Muscle of leg (tissue), 11 donors: ENCODE results near the gene GTF2F1. TPM values are rescaled to one million over a fixed set of nuclear protein-coding genes. Genes with fewer than 3 reads are reported as not detected.
"Not testable (repeated sequence)": the region's sequence is repeated elsewhere in the genome, so short reads cannot be mapped to it uniquely, and the experiment has no call there.

Experiments
- DNase-seq: peaks from one replicate; pipeline ENCODE4 v3.0.0; 2013
- H3K27ac ChIP-seq: one replicate; pipeline ENCODE4 v1.5.1; 2013; ENCODE audit warnings: mild to moderate bottlenecking, low read length, control low read depth
- H3K27me3 ChIP-seq: one replicate; pipeline ENCODE4 v1.6.1; 2013; ENCODE audit warnings: low read length; ENCODE audit not compliant: control insufficient read depth, insufficient read depth
- H3K36me3 ChIP-seq: one replicate; pipeline ENCODE4 v1.6.1; 2013; ENCODE audit warnings: low read length; ENCODE audit not compliant: control insufficient read depth, insufficient read depth
- H3K4me1 ChIP-seq: one replicate; pipeline ENCODE4 v1.6.1; 2013; ENCODE audit warnings: low read length; ENCODE audit not compliant: control insufficient read depth, insufficient read depth
- H3K4me3 ChIP-seq: one replicate; pipeline ENCODE4 v1.5.1; 2013; ENCODE audit warnings: low read length, control low read depth
- H3K9me3 ChIP-seq: replicated peaks from 2 replicates; pipeline ENCODE4 v1.6.1; 2013; ENCODE audit warnings: low read depth, low read length; ENCODE audit not compliant: control insufficient read depth
- WGBS: methylation state at CpG from one replicate; pipeline ENCODE4 v1.1.5; 2013; ENCODE audit warnings: missing lambda C conversion rate; ENCODE audit not compliant: insufficient coverage; 5-methylcytosine and 5-hydroxymethylcytosine counted together
- polyA plus RNA-seq, 8 donors: library from polyadenylated mRNA; unstranded; fragments of 120-200 nt; gene quantifications; one replicate each; pipeline versions ENCODE4 v1.2.1 to v1.2.3, GENCODE V29; 2013; ENCODE audit warnings: inconsistent platforms in 1 of 8, low replicate concordance in 1 of 8; ENCODE audit not compliant: insufficient read length in 8 of 8, insufficient read depth in 1 of 8
- total RNA-seq: library from RNA; stranded (reverse); fragments of 120-200 nt; gene quantifications from one replicate; pipeline ENCODE4 v1.2.4, GENCODE V29; 2013

The GTF2F1 gene
- total and polyA plus RNA-seq, 9 donors, result 29.8 to 73.8 (median 66.4) TPM

DNA sequence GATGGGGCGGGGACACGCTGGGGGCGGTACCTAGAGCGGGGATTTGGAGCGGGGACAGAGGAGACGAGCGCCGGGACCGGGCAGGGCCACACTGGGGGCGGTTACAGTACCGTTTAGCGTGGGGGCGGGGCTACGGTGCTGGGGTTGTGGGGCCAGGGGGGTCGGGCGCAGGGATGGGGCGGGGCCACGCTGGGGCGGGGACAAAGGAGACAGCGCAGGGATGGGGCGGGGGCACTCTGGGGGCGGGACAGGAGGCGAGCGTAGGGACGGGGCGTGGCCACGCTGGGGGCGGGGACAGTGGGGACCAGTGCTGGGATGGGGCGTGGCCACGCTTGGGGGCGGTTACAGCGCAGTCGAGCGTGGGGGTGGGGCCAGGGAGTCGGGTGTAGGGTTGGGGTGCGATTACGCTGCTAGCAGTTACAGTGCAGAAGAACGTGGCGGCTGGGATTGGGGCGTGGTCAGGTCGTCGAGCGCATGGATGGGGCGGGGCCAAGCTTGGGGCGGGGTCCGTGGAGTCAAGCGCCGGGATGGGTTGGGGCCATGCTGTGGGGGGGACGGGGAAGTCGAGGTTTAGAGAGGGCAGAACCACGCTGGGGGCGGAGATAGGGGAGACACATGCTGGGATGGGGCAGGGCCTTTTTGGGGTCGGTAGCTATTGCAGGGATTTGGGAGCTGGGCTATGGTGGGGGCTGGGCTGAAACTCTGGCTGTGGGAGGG, 19.7 kb downstream of the GTF2F1 start:
- Histone ChIP-seq H3K27me3 (no peaks in the 10 kb centered on the region), H3K4me3 (peak overlapping the region; percentile 81)
- under 1% methylated on average over 38 of the region's 53 CpGs for WGBS

DNA sequence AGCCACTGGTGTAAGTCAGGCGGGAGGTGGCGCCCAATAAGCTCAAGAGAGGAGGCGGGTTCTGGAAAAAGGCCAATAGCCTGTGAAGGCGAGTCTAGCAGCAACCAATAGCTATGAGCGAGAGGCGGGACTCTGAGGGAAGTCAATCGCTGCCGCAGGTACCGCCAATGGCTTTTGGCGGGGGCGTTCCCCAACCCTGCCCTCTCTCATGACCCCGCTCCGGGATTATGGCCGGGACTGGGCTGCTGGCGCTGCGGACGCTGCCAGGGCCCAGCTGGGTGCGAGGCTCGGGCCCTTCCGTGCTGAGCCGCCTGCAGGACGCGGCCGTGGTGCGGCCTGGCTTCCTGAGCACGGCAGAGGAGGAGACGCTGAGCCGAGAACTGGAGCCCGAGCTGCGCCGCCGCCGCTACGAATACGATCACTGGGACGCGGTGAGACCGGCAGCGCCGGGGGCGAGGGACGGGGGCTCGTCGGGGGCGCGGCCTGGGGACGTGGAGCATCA, 20.3 kb downstream of the GTF2F1 start, which contains the start of gene ALKBH7:
Gene ALKBH7, plus strand, starts transcription at position 201 of the 502 bp plus-strand sequence. Its CDS starts 27 bp downstream, at position 228.
- H3K9me3 ChIP-seq, result no peaks in the 10 kb centered on the region
- WGBS, result under 1% methylated on average over 47 of the region's 47 CpGs
- H3K27me3 ChIP-seq, result no peaks in the 10 kb centered on the region
- peak within 1 kb of the TSS; percentile 81 for H3K4me3 ChIP-seq
- DNase-seq, result peak; percentile 100
- peaks cover 26% of the 10 kb centered on the region for H3K4me1 ChIP-seq
- peak within 1 kb of the TSS; percentile 99 for H3K27ac ChIP-seq
- H3K36me3 ChIP-seq, result peaks cover 34% of the 10 kb centered on the region

More for the DNA sequence above, 19.7 kb downstream of the GTF2F1 start:
- Histone ChIP-seq H3K27ac (peak overlapping the region; percentile 99), H3K4me1 (peaks cover 32% of the 10 kb centered on the region), H3K36me3 (peaks cover 28% of the 10 kb centered on the region), H3K9me3 (no peaks in the 10 kb centered on the region)
- DNase-seq, result peak; percentile 99

DNA sequence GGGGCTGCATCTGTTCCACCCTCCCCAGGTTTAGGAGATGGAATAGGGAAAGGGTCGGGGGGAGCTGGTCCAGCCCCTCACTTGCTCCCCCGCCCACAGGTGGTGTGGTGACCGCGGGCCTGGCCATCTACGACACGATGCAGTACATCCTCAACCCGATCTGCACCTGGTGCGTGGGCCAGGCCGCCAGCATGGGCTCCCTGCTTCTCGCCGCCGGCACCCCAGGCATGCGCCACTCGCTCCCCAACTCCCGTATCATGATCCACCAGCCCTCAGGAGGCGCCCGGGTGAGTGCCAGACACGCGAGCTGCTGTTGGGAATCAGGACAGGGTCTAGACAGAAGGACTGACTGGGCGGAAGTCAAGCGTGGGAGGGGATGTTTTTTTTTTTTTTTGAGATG, 28.6 kb downstream of the GTF2F1 start:
- peaks cover 49% of the 10 kb centered on the region for H3K36me3 ChIP-seq
- DNase-seq, result no peak
- H3K9me3 ChIP-seq, result no peaks in the 10 kb centered on the region

GRCh38 chr19:6362351-6362801, 30.6 kb downstream of the GTF2F1 start:
- DNase-seq, result no peak
- Histone ChIP-seq H3K36me3 (peaks cover 30% of the 10 kb centered on the region), H3K27me3 (no peaks in the 10 kb centered on the region), H3K4me1 (peaks cover 14% of the 10 kb centered on the region), H3K4me3 (peak overlapping the region; percentile 73), H3K9me3 (no peaks in the 10 kb centered on the region), H3K27ac (peak overlapping the region; percentile 77)
- 25% methylated on average over 11 of the region's 11 CpGs for WGBS

More for the DNA sequence above, 28.6 kb downstream of the GTF2F1 start:
- no peaks in the 10 kb centered on the region for H3K27me3 ChIP-seq
- H3K27ac ChIP-seq, result no peak overlapping the region
- 96% methylated on average over 12 of the region's 21 CpGs for WGBS
- H3K4me1 ChIP-seq, result peaks cover 7% of the 10 kb centered on the region
- H3K4me3 ChIP-seq, result no peak overlapping the region

GRCh38 chr19:6362027-6362350, 31.0 kb downstream of the GTF2F1 start:
- H3K4me3 ChIP-seq, result peak overlapping the region; percentile 73
- WGBS, result 2% methylated on average over 7 of the region's 7 CpGs
- H3K4me1 ChIP-seq, result peaks cover 14% of the 10 kb centered on the region
- H3K27ac ChIP-seq, result peak overlapping the region; percentile 77
- H3K36me3 ChIP-seq, result peaks cover 26% of the 10 kb centered on the region
- peak; percentile 62 for DNase-seq
- no peaks in the 10 kb centered on the region for H3K9me3 ChIP-seq
- H3K27me3 ChIP-seq, result no peaks in the 10 kb centered on the region

DNA sequence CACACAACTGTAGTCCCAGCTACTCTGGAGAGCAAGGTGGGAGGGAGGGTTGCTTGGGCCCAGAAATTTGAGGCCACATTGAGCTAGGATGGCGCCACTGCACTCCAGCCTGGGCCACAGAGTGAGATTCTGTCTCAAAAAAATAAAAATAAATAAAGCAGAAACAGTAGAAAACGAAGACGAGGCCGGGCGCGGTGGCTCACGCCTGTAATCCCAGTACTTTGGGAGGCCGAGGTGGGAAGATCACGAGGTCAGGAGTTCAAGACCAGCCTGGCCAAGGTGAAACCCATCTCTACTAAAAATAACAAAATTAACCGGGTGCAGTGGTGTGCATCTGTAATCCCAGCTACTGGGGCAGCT, 32.1 kb downstream of the GTF2F1 start:
- Histone ChIP-seq H3K36me3 (peaks cover 17% of the 10 kb centered on the region), H3K4me3 (peak overlapping the region; percentile 73), H3K4me1 (peaks cover 14% of the 10 kb centered on the region), H3K27ac (peak overlapping the region; percentile 63)
- H3K27me3 ChIP-seq, H3K9me3 ChIP-seq, DNase-seq: not testable (repeated sequence)
- 83% methylated on average over 2 of the region's 10 CpGs for WGBS

GRCh38 chr19:6360445-6360844, 32.5 kb downstream of the GTF2F1 start:
- H3K36me3 ChIP-seq, result peaks cover 13% of the 10 kb centered on the region
- peaks cover 14% of the 10 kb centered on the region for H3K4me1 ChIP-seq
- WGBS, result 88% methylated on average over 8 of the region's 12 CpGs
- not testable (repeated sequence) for H3K27ac ChIP-seq, H3K4me3 ChIP-seq, H3K9me3 ChIP-seq, DNase-seq, H3K27me3 ChIP-seq

DNA sequence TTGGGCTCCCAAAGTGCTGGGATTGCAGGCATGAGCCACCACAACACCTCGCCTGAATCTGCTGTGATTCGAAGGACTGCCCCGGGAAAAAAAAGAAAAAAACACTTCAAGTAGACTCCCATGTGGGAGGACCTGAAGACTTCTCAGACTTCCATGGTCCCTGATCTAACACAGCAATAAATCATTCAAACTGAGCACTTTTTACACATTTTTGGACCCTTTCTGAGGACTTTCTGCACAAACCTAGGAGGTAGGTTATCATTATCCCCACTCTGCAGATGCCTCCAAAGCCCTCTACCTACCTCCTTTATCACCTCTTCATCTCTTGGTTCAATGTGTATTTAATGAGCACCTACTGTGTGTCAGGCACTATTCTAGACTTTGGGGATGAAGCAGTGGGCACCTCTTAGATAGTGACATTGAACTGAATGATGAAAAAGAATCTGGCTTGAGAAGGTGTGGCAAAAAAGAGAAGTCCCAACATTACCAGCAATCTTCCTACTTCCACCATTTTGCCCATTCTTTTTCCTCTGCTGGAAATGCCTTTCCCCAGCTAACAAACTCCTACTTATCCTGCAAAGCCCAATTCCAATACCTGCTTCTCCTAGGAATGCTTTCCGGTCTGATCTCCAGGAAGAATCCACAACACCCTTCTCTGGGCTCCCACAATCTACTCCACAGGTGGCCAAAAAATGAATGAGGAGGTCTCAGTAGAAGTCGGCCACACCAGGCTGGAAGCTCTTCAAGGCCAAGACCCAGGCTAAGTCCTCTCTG, 33.2 kb downstream of the GTF2F1 start:
- Histone ChIP-seq H3K27me3 (no peaks in the 10 kb centered on the region), H3K4me3 (no peak overlapping the region), H3K36me3 (peaks cover 6% of the 10 kb centered on the region), H3K4me1 (peaks cover 14% of the 10 kb centered on the region), H3K27ac (no peak overlapping the region), H3K9me3 (no peaks in the 10 kb centered on the region)
- WGBS, result 83% methylated on average over 3 of the region's 5 CpGs
- no peak for DNase-seq

- Histone ChIP-seq H3K27me3 (no peaks in the 10 kb centered on the region), H3K9me3 (no peaks in the 10 kb centered on the region), H3K4me3 (no peak overlapping the region), H3K36me3 (peaks cover 2% of the 10 kb centered on the region), H3K27ac (no peak overlapping the region), H3K4me1 (peaks cover 14% of the 10 kb centered on the region)
- DNase-seq, result no peak
- WGBS, result 42% methylated on average over 7 of the region's 9 CpGs
Observed at GRCh38 chr19:6358003-6358402, 35.0 kb downstream of the GTF2F1 start.

GRCh38 chr19:6357174-6357573, 35.8 kb downstream of the GTF2F1 start:
- Histone ChIP-seq H3K27me3 (no peaks in the 10 kb centered on the region), H3K36me3 (no peaks in the 10 kb centered on the region), H3K9me3 (no peaks in the 10 kb centered on the region), H3K4me3 (no peak overlapping the region), H3K27ac (no peak overlapping the region), H3K4me1 (peaks cover 9% of the 10 kb centered on the region)
- DNase-seq, result no peak
- WGBS, result 73% methylated on average over 11 of the region's 14 CpGs
